Effector memory CD8-positive, alpha-beta T cell (primary cell): Measurements from ENCODE around the gene CROCC2.

ENCODE experiments used
- ATAC-seq: fragments of 150-1000 bp; cut with Tn5 transposase; replicated peaks from 2 replicates; pipeline ENCODE4 v1.10.0; 2021; ENCODE audit warnings: mild to moderate bottlenecking, moderate library complexity
- DNase-seq, 3 experiments: peaks; one replicate each; pipeline ENCODE4 v3.0.0; 2021
- H3K27ac Mint-ChIP-seq, 2 donors: one replicate each; pipeline ENCODE4 v1.8.0; 2022; ENCODE audit warnings: mild to moderate bottlenecking in 2 of 2, mixed read lengths in 2 of 2, moderate library complexity in 2 of 2
- H3K27me3 Mint-ChIP-seq, 2 donors: one replicate each; pipeline ENCODE4 v1.8.0; 2022; ENCODE audit warnings: mixed read lengths in 2 of 2
- H3K36me3 Mint-ChIP-seq: one replicate; pipeline ENCODE4 v1.8.0; 2022; ENCODE audit warnings: mild to moderate bottlenecking, moderate library complexity, mixed read lengths; ENCODE audit not compliant: insufficient read depth
- H3K4me1 Mint-ChIP-seq, 2 donors: one replicate each; pipeline ENCODE4 v1.8.0; 2022; ENCODE audit warnings: low read depth in 2 of 2, mixed read lengths in 2 of 2
- H3K4me3 Mint-ChIP-seq, 2 donors: one replicate each; pipeline ENCODE4 v1.8.0; 2022; ENCODE audit warnings: mild to moderate bottlenecking in 2 of 2, mixed read lengths in 2 of 2, moderate library complexity in 2 of 2
- H3K9me3 Mint-ChIP-seq, 2 donors: one replicate each; pipeline ENCODE4 v1.8.0; 2022; ENCODE audit warnings: mixed read lengths in 2 of 2

CROCC2 gene

GRCh38 chr2:240922245-240922981 lies 16.3 kb downstream of the CROCC2 start:
- Mint-ChIP-seq H3K9me3 (no peaks in the 10 kb centered on the region), H3K4me1 (peaks cover 0 to 2% of the 10 kb centered on the region in 2 donors), H3K36me3 (no peaks in the 10 kb centered on the region), H3K4me3 (no peak overlapping the region), H3K27me3 (peaks cover 6 to 32% of the 10 kb centered on the region in 2 donors), H3K27ac (no peak overlapping the region)
- ATAC-seq (no peak), DNase-seq (no peak)

GRCh38 chr2:240922982-240923537 lies 16.9 kb downstream of the CROCC2 start:
- Mint-ChIP-seq H3K4me3 (no peak overlapping the region), H3K4me1 (peaks cover 0 to 2% of the 10 kb centered on the region in 2 donors), H3K27me3 (peaks cover 8 to 27% of the 10 kb centered on the region in 2 donors), H3K36me3 (no peaks in the 10 kb centered on the region), H3K27ac (no peak overlapping the region), H3K9me3 (no peaks in the 10 kb centered on the region)
- no peak for ATAC-seq
- no peak for DNase-seq

GRCh38 chr2:240925191-240925567 lies 19.0 kb downstream of the CROCC2 start:
- H3K27ac Mint-ChIP-seq = no peak overlapping the region
- H3K27me3 Mint-ChIP-seq = peaks cover 22 to 31% of the 10 kb centered on the region in 2 donors
- ATAC-seq = no peak
- peaks cover 0 to 2% of the 10 kb centered on the region in 2 donors for H3K4me1 Mint-ChIP-seq
- no peak overlapping the region for H3K4me3 Mint-ChIP-seq
- no peak for DNase-seq
- no peaks in the 10 kb centered on the region for H3K9me3 Mint-ChIP-seq
- no peaks in the 10 kb centered on the region for H3K36me3 Mint-ChIP-seq

GRCh38 chr2:240925568-240926515 lies 19.7 kb downstream of the CROCC2 start:
- Mint-ChIP-seq H3K4me1 (peaks cover 0 to 2% of the 10 kb centered on the region in 2 donors), H3K27me3 (peaks cover 22 to 33% of the 10 kb centered on the region in 2 donors), H3K36me3 (no peaks in the 10 kb centered on the region), H3K9me3 (no peaks in the 10 kb centered on the region), H3K27ac (no peak overlapping the region), H3K4me3 (no peak overlapping the region)
- DNase-seq (no peak), ATAC-seq (no peak)

- Mint-ChIP-seq H3K36me3 (no peaks in the 10 kb centered on the region), H3K27me3 (peaks cover 27 to 43% of the 10 kb centered on the region in 2 donors), H3K9me3 (no peaks in the 10 kb centered on the region), H3K4me1 (peaks cover 0 to 2% of the 10 kb centered on the region in 2 donors), H3K4me3 (no peak overlapping the region), H3K27ac (no peak overlapping the region)
- no peak for DNase-seq
- no peak for ATAC-seq
Observed at GRCh38 chr2:240926516-240927389, 20.6 kb downstream of the CROCC2 start.

GRCh38 chr2:240927390-240927781 lies 21.2 kb downstream of the CROCC2 start:
- DNase-seq (no peak), ATAC-seq (no peak)
- no peak overlapping the region for H3K4me3 Mint-ChIP-seq
- H3K9me3 Mint-ChIP-seq = no peaks in the 10 kb centered on the region
- peaks cover 0 to 2% of the 10 kb centered on the region in 2 donors for H3K4me1 Mint-ChIP-seq
- H3K27ac Mint-ChIP-seq = no peak overlapping the region
- H3K27me3 Mint-ChIP-seq = peaks cover 32 to 49% of the 10 kb centered on the region in 2 donors
- H3K36me3 Mint-ChIP-seq = no peaks in the 10 kb centered on the region

GRCh38 chr2:240928476-240929363 lies 22.6 kb downstream of the CROCC2 start:
- no peaks in the 10 kb centered on the region for H3K36me3 Mint-ChIP-seq
- peaks cover 0 to 2% of the 10 kb centered on the region in 2 donors for H3K4me1 Mint-ChIP-seq
- no peak overlapping the region for H3K4me3 Mint-ChIP-seq
- DNase-seq = no peak
- no peak for ATAC-seq
- peaks cover 32 to 51% of the 10 kb centered on the region in 2 donors for H3K27me3 Mint-ChIP-seq
- H3K9me3 Mint-ChIP-seq = no peaks in the 10 kb centered on the region
- no peak overlapping the region for H3K27ac Mint-ChIP-seq

GRCh38 chr2:240929364-240930095 lies 23.4 kb downstream of the CROCC2 start:
- peaks cover 0 to 2% of the 10 kb centered on the region in 2 donors for H3K4me1 Mint-ChIP-seq
- ATAC-seq = no peak
- no peaks in the 10 kb centered on the region for H3K36me3 Mint-ChIP-seq
- H3K4me3 Mint-ChIP-seq = no peak overlapping the region
- no peak for DNase-seq
- no peak overlapping the region for H3K27ac Mint-ChIP-seq
- H3K27me3 Mint-ChIP-seq = peaks cover 32 to 51% of the 10 kb centered on the region in 2 donors
- H3K9me3 Mint-ChIP-seq = no peaks in the 10 kb centered on the region

GRCh38 chr2:240930096-240930630 lies 24.0 kb downstream of the CROCC2 start:
- Mint-ChIP-seq H3K27ac (no peak overlapping the region), H3K27me3 (peaks cover 32 to 51% of the 10 kb centered on the region in 2 donors), H3K4me1 (peaks cover 0 to 2% of the 10 kb centered on the region in 2 donors), H3K9me3 (no peaks in the 10 kb centered on the region), H3K4me3 (no peak overlapping the region), H3K36me3 (no peaks in the 10 kb centered on the region)
- DNase-seq (no peak), ATAC-seq (no peak)

- Mint-ChIP-seq H3K4me3 (no peak overlapping the region), H3K27me3 (peaks cover 32 to 51% of the 10 kb centered on the region in 2 donors), H3K36me3 (no peaks in the 10 kb centered on the region), H3K9me3 (no peaks in the 10 kb centered on the region), H3K4me1 (peaks cover 0 to 2% of the 10 kb centered on the region in 2 donors), H3K27ac (no peak overlapping the region)
- ATAC-seq = no peak
- no peak for DNase-seq
Observed at GRCh38 chr2:240930631-240931318, 24.6 kb downstream of the CROCC2 start.

- Mint-ChIP-seq H3K27me3 (peaks cover 37 to 51% of the 10 kb centered on the region in 2 donors), H3K9me3 (no peaks in the 10 kb centered on the region), H3K4me1 (peaks cover 0 to 2% of the 10 kb centered on the region in 2 donors), H3K4me3 (no peak overlapping the region), H3K36me3 (no peaks in the 10 kb centered on the region), H3K27ac (no peak overlapping the region)
- no peak for DNase-seq
- no peak for ATAC-seq
Observed at GRCh38 chr2:240931319-240931949, 25.3 kb downstream of the CROCC2 start.
